GM15510 (cell line): ENCODE measurements around the gene HSPBAP1.

Experiments
- POLR2A ChIP-seq: IDR thresholded peaks from 3 replicates; pipeline ENCODE4 v1.6.1; 2011; ENCODE audit warnings: borderline replicate concordance; ENCODE audit not compliant: insufficient read length; ENCODE audit errors: extremely low read depth

Gene HSPBAP1

GRCh38 chr3:122793568-122794416, at the start of gene HSPBAP1:
Gene HSPBAP1 (minus strand): TSS chr3:122793831. CDS start chr3:122793680, 151 bp downstream.
- peak; percentile 85 for TF ChIP-seq POLR2A

GRCh38 chr3:122835590-122835989, 42.0 kb upstream of the HSPBAP1 start:
- TF ChIP-seq POLR2A: no peak

GRCh38 chr3:122828281-122828680, 34.6 kb upstream of the HSPBAP1 start:
- TF ChIP-seq POLR2A: no peak

GRCh38 chr3:122826278-122826677, 32.6 kb upstream of the HSPBAP1 start:
- no peak for TF ChIP-seq POLR2A

GRCh38 chr3:122825460-122825859, 31.8 kb upstream of the HSPBAP1 start:
- TF ChIP-seq POLR2A: no peak

- TF ChIP-seq POLR2A: no peak
Observed at GRCh38 chr3:122824465-122825381, 31.1 kb upstream of the HSPBAP1 start.

- TF ChIP-seq POLR2A: no peak
Observed at GRCh38 chr3:122816587-122816986, 23.0 kb upstream of the HSPBAP1 start.

- TF ChIP-seq POLR2A: no peak
Observed at GRCh38 chr3:122810734-122811133, 17.1 kb upstream of the HSPBAP1 start.

- TF ChIP-seq POLR2A: no peak
Observed at GRCh38 chr3:122803977-122804376, 10.3 kb upstream of the HSPBAP1 start.

GRCh38 chr3:122802323-122802722, 8.7 kb upstream of the HSPBAP1 start:
- no peak for TF ChIP-seq POLR2A

GRCh38 chr3:122800706-122801237, 7.1 kb upstream of the HSPBAP1 start:
- no peak for TF ChIP-seq POLR2A

- no peak for TF ChIP-seq POLR2A
Observed at GRCh38 chr3:122800031-122800430, 6.4 kb upstream of the HSPBAP1 start.

GRCh38 chr3:122799322-122799721, 5.7 kb upstream of the HSPBAP1 start:
- TF ChIP-seq POLR2A: no peak

GRCh38 chr3:122797291-122797690, 3.7 kb upstream of the HSPBAP1 start:
- TF ChIP-seq POLR2A: no peak

GRCh38 chr3:122795674-122796195, 2.1 kb upstream of the HSPBAP1 start:
- no peak for TF ChIP-seq POLR2A
